HG03575 (cell line): Measurements from ENCODE around the gene AUTS2.

Experiments
- ATAC-seq: cut with Tn5 transposase; IDR thresholded peaks from one replicate; pipeline ENCODE4 v1.9.1; 2021; ENCODE audit not compliant: unreplicated experiment, insufficient number of reproducible peaks, low FRiP score; ENCODE audit errors: extremely low read depth

AUTS2 gene

DNA sequence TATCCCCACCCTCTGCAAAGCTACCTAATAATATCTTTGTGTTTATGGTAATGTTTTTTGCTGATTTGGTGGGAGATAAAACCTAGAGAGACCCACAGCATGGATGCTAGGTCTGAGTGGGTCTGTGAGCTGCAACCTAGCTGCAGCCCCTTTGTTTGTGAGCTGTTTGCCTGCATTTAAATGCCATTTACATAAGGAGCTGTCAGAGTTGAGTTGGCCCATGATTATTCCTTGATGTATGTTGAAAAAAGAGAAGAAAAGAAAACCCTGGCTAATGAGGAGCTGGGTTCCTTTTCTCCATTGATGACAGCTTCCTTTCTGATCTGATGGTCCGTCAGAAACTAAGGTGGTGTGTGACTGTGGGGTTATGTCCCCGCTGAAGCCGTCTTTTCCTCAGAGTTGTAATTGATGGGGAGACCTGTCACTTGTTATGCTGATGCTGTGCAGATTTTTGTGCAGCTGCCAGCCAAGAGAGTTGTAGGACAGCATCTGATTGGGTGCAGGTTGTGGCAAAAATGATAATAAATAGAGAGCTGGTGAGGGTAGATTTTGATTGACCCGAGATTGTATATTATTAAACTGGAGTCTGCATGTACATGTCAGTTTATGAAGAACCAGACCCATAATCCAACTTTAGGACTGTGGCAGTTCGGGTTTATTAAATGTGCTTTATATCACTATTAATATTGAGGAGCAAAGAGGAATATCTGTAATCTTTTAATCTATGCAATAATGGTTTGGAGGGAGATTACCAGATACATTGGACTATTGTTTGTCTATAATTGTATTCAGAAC, 219.8 kb downstream of the AUTS2 start:
- ATAC-seq = no peak

DNA sequence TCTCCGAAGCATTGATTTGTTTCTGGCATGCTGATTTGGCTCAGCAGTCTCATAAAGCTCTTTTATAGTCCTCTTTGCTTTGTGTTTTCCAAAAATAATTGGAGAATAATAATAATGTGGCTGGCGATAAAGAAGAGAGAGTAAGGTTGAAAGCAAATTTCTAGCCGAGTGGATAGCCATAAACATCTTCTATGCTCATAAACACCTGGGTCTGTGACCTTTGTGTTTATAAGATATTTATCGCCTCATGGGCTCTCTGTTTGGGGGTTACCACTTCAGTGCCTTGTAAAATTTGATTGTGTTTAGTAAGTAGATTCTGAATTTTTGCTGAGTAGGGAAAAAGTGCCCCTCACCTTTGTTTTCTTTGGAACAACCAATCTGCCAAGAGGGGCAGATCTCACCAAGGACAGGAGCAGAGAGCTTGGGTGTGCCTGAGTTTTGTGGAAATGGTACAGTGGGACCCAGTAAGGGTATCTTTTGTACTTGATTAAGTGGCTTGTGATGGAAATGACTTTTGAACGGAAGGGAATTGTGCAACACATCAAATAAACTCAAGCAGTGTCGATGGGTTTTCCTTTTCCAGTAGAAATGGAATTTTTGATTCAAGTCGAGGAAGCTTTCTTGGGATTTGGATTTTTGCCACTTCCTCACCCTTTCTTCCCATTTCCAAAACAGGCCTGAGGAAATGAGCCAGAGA, 220.5 kb downstream of the AUTS2 start:
- ATAC-seq = no peak

DNA sequence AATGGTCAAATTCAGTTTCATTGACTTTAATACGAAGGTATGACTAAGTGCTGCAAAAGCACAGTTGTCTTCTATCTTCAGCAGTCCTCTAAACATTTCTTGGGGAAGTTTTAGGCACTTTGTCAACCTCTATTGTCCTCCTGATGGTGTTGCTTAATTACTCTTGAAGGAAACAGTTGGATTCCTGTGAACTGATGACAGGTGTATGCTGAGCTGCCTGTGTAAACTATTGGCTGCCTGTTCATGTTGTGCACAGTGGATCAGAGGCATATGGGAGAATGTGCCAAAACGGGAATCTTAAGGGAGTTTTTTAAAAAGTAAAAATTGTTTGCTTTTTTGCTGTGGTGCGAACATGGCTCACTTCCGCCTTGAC, 221.0 kb downstream of the AUTS2 start:
- no peak for ATAC-seq

DNA sequence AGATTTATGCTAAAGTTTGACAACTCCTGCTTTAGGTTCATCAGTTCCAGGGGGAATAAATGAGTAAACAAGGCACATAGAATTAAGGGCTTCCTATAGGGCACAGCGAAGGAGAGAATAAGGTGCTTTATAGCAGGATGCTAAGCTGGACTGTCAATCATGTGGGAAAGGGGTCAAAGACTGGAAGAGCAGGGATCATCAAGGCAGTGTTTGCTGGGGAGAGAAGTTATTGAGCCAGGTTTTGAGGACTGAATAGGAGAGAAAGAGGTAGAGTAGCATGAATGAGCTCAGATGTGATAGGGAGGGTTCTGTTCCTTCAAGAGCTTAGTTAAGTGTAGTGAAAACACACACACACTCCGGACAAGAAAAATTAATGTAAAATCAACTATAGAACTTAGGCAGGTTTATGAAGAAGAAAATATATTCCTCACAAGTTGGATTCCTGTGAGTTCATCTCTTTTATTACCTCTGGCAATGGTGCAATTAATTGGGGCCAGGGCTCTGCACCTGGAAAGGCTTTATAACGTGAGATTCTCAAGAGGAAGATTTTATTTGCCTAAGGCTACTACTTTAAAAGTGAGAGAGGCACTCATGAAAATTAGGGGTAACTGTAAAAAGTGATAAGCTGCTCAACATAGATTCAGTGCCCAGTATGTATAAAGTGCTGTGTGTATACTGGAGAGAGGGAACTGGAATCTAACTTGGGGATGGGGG, 222.4 kb downstream of the AUTS2 start:
- ATAC-seq = no peak

DNA sequence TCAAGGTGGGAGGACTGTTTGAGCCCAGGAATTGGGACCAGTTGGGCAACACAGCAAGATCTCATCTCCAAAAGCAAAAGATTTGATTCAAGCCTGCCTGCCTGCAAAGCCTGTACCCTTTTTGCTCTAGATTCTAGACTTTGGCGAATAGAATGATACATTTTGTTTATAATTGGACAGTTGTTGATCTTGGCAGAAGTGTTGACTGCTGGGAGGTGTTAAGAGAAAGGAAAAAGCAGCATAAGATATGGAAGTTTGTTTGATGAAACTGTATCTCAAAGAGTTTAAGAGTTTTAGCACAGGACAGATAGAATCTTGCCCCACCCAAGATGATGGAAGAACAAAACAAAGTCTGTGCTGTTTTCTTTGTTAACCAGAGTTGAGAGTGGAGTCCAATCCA, 224.1 kb downstream of the AUTS2 start:
- no peak for ATAC-seq

DNA sequence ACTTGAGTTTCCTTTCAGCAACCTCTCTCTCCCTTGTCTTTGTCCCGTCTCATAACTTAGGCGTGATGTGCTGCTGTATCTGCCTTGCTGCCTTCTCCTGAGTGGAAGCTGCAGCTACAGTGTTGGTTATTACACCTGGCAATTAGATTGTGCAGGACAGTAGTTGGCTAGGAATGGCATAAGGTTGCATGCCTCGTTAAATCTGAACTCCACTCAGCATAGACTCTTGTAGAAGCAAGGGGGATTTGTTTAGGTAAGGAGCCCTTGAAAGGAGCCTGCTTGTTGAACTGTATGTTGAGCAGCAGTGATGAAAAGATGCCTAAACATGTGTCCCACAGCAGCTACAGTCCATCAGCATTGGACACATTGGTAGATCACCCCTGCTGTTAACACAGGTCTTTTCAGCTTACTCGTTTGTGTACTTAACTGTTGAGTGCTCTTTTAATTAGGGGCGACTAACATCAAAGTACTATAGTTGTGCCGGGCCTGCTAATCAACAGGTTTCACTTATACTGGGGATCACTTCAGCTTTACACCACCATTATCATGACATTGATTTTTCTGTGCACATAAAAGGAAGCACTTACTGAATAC, 225.0 kb downstream of the AUTS2 start:
- ATAC-seq = no peak

DNA sequence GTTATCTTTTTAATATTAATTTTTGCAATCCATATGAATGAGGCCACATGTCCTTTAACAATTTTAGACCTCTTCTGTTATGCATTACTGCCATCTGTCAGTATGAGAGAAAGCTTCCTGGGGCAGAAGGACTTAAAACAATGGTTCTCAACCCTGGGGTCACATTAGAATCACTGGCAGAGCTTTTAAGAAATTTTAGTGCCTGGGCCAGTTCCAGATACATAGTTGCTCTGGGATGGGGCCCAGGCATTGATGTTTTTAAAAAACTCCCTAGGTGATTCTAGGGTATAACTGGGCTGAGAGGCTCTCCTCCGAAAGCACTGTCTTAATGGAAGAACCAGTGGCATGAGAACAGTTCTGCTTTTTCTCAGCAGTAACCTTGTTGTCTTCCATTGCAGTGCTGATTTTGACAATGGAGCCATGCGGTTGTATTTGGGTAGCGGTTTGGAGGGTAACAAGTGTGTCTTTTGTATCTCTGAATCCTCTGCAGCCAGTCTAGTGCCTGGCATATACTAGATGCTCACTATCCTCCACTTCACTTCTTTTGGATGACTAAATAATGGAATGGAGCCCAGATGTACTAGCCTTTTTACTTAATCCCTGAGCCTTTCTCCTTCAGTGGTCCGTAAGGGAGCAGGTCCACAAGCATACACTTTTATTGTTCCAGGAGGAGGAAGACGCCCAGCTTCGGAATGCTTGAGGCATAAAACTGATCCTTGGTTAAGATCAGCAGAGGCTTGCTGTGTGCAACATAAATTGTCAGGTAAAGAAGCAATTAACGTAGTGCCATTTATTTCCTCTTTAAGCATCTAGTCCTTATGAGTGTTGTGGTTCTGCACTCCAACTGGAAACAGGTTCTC, 227.1 kb downstream of the AUTS2 start:
- ATAC-seq = no peak

DNA sequence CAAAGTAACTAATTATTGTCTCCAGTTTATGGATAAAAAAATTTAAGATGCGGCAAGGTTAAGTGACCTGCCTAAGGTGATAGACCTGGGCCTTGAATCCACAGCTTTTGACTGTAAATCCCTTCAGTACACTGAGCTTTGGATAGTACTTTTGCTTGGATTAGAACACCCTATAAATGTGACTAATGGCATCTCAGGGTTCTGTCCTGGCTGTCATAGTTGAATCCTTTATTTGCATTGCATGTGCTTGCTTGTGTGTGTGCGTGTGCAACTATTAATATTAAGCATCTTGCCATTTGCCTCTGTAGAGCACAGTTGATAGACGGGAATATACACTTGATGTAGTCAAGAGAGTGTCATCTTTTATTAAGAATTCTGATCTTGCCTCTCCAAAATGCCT, 228.0 kb downstream of the AUTS2 start:
- ATAC-seq = no peak

DNA sequence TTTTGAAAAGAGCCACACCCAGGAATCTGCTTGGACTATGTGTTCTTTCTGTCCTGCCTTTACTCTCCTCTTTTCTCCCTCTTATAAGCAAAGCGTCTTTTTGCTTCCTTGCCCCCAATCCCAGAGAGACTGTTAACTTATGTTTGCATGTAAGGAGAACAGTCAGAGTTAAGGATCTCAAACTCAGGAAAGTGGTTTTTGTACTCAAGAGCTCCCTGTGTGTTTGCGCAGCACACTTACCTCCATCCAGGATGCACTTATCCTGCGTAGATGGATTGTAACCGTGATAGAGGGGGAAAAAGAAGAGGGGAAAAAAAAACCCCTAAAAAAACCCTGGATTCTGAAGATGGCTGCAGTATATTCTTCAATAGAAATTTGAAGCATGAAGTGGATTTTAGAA, 228.9 kb downstream of the AUTS2 start:
- no peak for ATAC-seq

DNA sequence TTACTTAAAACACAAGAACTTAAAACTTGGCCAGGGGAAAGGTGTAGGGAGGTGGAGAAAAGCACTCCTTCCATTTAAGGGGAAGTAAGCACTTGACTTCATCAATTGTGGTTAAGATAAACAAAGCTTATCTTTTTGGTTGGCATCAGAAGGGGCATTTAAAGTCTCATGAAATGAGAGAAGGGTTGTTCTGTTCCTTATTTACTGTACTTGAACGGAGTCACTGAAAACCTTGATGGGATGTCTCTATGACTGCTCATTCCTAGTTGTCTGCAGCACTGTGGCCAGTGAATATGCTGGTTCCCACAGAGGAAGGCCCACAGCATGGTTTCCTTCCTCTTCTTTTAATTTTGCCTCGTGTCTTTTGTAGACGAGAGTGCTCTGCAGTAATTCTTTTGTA, 229.3 kb downstream of the AUTS2 start:
- ATAC-seq = no peak

DNA sequence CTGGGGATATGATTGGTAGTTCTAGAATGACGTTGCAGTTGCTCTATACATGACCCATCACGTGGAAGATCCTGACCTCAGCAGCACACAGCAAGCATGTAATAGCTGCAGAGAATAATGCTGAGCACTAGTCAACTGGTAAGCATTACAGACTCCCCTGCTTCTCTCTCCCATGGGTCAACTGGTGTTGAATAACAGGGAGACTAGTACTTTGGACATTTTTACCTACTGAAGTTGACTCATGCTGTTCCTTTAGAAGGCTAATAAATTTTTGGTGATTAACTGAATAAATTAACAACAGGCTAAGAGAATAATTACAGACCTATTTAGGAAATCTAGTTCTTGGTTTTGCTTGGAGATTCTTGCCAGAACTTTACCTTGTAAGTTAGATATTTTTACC, 234.1 kb downstream of the AUTS2 start:
- no peak for ATAC-seq

DNA sequence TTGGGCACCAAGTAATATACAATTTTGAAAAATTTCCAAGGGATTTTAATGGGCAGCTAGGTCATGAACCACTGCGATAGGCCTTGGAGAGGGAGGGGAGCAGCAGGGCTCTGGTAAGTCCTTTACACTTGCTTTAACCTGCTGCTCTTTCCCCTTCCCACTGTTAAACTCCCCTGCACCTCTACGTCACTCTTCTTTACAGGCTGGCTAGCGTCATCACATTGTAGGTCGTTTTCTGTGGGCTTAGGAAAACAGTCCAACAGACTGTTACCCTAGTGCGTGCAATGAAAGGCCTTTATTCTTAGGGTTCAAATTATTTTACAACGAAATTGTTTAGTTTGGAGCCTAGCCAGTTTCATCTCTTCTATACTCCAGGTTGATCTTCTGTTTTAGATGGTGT, 235.7 kb downstream of the AUTS2 start:
- ATAC-seq = no peak

DNA sequence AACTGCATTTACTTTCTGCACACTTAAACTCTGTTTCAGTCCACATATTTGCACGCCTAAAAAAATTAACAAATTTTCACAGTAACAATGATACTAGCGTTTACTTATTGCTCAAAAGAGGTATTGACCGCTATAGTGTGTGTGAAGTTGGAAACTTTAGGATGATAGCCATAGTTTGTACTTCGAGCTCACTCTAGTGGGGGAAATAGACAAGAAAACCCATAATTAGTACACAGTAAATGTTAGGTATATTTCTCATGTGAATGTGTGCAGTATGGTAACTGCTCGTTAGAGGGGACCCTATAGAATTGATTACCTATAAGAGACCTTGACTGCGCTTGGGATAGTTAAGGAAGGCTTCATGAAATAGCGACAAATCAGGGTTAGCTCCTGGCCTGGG, 238.4 kb downstream of the AUTS2 start:
- no peak for ATAC-seq

DNA sequence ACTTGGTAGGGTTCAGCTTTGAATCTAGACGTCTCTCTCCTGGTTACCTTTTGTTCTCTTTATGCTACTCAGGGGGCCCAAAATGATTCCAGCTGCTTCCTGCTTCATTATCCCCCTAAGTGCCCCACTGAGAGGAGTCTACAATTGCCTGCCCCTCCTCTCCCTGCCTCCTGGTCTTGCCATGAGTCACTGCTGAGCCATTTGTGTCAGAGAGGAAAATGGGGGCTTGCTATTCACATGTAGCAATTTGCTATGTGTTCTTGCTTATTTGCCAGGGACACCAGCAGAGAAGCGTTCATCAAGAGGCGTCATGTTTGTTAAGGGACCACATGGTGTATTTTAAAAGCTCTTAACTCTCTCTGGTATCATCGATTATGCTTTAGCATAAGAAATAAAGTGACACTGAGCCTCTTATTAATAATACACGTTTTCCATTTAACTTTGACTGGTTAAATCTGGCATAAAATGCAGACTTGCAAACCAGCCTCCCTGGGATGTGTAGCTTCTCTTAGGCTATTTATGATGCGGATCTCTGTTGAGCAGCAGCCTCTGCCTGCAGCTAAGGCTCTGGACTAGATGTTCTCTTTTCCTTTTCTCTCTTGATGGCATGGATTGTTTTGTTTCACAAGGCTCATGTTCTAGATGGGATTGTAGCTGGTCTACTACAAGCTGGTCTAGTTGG, 239.3 kb downstream of the AUTS2 start:
- no peak for ATAC-seq

DNA sequence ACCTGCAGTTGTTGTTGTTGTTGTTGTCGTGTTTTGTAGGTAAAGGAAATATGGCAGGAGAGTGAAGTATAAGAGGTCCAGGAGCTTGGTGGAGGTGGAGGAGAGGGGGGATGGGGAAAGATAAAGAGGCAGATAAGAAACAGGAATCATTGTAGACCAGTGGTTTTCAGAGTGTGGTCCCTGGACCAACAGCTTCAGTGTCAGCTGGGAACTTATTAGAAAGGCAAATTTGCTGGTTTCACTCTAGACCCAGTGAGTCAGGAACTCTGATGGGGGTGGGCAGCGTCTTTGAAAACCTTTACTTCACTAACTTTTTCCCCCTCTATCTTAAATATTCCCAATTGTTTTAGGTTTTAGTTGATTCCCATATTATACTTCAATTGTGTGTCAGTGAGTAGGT, 241.5 kb downstream of the AUTS2 start:
- no peak for ATAC-seq

DNA sequence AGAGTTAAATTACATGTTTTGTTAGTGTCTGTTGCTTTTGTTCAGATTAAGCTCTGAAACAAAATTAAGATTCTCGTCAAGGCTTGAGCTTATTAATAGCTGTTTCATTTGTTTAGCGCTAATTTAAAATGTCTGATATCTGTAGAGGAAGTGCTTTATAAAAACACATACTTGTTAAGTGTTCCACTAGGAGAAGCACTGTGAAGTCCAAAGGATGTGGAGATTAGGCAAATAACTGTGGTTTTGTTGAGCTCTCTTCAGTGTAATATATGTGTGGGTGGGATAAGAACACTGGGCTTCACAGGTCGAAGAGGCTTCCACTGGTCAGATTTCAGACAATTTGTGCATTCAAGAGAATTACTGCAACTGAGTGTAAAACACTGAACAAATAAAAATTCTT, 242.0 kb downstream of the AUTS2 start:
- no peak for ATAC-seq

DNA sequence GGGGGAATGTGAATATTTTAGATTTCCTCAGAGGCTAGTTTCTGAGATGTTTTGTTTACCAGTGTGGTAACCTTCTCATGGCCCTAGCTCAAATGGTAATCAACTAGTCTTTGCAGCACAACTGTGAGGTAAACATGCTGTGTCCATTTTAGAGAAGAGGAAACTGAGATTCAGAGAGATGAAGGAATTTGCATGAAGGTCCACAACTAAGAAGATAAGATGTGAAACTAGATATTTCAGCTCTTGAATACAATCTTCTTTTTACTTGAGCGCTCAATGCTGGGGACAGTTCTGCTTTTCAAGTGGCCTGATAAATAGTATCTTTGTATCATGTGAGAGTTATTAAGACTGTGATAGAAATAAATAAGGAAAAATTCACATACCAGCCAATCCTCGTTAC, 245.4 kb downstream of the AUTS2 start:
- no peak for ATAC-seq

DNA sequence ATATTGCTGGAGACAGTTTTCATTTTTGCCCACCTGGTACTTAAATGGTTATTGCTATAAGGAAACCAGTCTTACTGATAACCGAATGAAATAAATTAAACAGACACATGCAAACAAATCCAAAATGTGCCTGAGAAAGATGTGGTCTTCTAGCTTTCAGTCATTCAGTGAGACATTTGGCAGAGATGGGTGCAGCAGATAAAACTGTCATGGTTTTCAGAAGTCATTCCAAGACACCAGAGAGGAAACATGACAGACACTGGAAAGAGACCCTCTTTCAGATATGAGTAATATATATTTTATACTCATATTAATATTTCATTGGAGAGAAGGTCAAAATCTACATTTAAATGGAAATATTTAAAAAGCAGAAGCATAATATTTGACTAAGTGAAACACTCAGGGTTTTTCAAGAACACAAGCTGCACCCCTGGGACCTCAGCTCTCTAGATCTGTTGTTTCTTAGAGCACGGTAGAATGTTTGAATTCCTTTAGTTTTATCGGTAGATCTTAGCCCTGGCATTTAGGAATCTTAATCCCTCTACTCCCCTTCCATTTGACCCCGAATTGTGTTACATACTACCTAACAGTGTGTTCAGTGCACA, 246.1 kb downstream of the AUTS2 start:
- no peak for ATAC-seq
